Calu3 (cell line): ENCODE measurements around the gene CMTM1. TPM values are rescaled to one million over a fixed set of nuclear protein-coding genes. Genes with fewer than 3 reads are reported as not detected.

Source experiments
- BruUV-seq: library from RNA; stranded (reverse); fragments of 400-500 nt; replicated peaks from 2 replicates; lab custom pipeline; 2021; lab: Mats Ljungman, UMichigan
- CTCF ChIA-PET: fragments of 300-600 bp; sonication (Branson Sonifier 250); formaldehyde crosslinking; loops from one replicate; lab custom pipeline; 2022; ENCODE audit warnings: antibody characterized with exemption; lab: Charles Lee
- DNase-seq: peaks from one replicate; pipeline ENCODE4 v3.0.0; 2022
- H3K27ac Mint-ChIP-seq: one replicate; pipeline ENCODE4 v1.8.0; 2022; ENCODE audit warnings: mixed read lengths; ENCODE audit not compliant: unreplicated experiment
- H3K27me3 Mint-ChIP-seq: one replicate; pipeline ENCODE4 v1.8.0; 2022; ENCODE audit warnings: mixed read lengths; ENCODE audit not compliant: unreplicated experiment
- H3K36me3 Mint-ChIP-seq: one replicate; pipeline ENCODE4 v1.8.0; 2022; ENCODE audit warnings: mild to moderate bottlenecking, moderate library complexity, mixed read lengths; ENCODE audit not compliant: insufficient read depth, unreplicated experiment
- H3K4me1 Mint-ChIP-seq: one replicate; pipeline ENCODE4 v1.8.0; 2022; ENCODE audit warnings: mild to moderate bottlenecking, low read depth, mixed read lengths; ENCODE audit not compliant: unreplicated experiment
- H3K4me3 Mint-ChIP-seq: one replicate; pipeline ENCODE4 v1.8.0; 2022; ENCODE audit warnings: mild to moderate bottlenecking, low read depth, moderate library complexity, mixed read lengths; ENCODE audit not compliant: unreplicated experiment
- H3K9me3 Mint-ChIP-seq: one replicate; pipeline ENCODE4 v1.8.0; 2022; ENCODE audit warnings: low read depth, mixed read lengths; ENCODE audit not compliant: unreplicated experiment
- intact Hi-C: fragments of 100-400 bp; cut with micrococcal nuclease; formaldehyde crosslinking; loops from one replicate; pipeline ENCODE4 v1.10.0; 2022; ENCODE audit not compliant: unreplicated experiment
- total RNA-seq: library from RNA; stranded (reverse); gene quantifications from 2 replicates; pipeline ENCODE4 v1.2.3, GENCODE V29; 2022
- TF ChIP-seq, protein P1 (sequence below): fragments of 200-600 bp; IDR thresholded peaks from one replicate; pipeline ENCODE4 v1.8.0; 2022; ENCODE audit warnings: antibody characterized with exemption; ENCODE audit not compliant: unreplicated experiment

Gene CMTM1
- total RNA-seq, 1 experiment from 2014 or later: 72.1 TPM

DNA sequence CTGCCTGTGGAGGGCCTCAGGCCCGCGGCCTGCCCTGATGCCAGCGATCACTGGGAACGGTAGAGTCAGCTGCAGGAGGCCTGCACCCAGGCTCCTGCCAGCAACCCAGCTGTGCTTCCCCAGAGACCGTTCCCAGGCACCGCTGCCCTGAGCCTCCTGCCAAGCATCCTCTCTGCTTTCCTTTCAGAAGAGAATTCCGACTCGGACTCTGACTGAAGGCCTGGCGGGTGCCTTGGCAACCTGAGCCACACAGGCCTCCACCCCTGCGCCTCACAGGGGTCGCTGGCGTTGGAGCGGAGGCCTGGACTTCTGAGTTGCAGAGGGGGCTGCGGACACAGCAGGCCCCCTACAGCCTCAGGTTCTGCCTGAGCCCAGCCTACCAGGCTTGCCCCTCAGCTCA, 46.2 kb downstream of the CMTM1 start:
- Mint-ChIP-seq H3K4me3 (no peak overlapping the region), H3K4me1 (peaks cover 10% of the 10 kb centered on the region), H3K9me3 (no peaks in the 10 kb centered on the region), H3K27ac (no peak overlapping the region), H3K36me3 (peaks cover 65% of the 10 kb centered on the region), H3K27me3 (no peaks in the 10 kb centered on the region)
- BruUV-seq: no TSS peak
- CTCF ChIA-PET: no interaction called here
- TF ChIP-seq, protein P1, sequence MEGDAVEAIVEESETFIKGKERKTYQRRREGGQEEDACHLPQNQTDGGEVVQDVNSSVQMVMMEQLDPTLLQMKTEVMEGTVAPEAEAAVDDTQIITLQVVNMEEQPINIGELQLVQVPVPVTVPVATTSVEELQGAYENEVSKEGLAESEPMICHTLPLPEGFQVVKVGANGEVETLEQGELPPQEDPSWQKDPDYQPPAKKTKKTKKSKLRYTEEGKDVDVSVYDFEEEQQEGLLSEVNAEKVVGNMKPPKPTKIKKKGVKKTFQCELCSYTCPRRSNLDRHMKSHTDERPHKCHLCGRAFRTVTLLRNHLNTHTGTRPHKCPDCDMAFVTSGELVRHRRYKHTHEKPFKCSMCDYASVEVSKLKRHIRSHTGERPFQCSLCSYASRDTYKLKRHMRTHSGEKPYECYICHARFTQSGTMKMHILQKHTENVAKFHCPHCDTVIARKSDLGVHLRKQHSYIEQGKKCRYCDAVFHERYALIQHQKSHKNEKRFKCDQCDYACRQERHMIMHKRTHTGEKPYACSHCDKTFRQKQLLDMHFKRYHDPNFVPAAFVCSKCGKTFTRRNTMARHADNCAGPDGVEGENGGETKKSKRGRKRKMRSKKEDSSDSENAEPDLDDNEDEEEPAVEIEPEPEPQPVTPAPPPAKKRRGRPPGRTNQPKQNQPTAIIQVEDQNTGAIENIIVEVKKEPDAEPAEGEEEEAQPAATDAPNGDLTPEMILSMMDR: no peak
- intact Hi-C loops: loop anchor here (10.0 kb wide), 1 partner anchor 82 kb away; the partner anchor contains the start of gene CMTM4
- DNase-seq: no peak

DNA sequence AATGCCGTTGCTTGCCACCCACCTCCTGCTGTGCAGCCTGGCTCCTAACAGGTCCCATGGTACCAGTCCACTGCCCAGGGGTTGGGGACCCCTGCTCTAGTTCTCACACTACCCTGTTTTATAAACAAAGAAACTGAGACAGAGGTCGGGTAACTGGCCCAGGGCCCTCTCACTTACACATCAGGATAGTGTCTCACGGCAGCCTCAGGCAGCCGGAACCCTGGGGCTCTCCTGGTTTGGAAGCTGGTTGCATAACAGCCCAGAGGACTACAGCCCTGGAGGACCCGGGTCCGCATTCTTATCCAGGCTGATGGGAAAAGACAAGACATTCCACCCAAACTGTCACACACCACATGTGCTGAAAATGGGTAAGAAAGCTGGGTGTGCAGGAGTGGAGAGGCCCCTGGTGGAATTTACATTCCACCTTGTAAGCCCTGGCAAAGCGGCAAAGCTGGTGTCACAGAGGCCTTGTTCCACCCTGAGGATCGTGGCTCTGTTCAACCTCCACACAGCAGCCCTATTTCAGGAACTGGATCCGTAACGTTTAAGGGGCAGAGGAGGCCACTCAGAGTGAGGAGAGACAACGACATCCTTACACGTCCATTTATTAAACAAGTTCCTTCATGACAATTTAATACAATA, 48.0 kb downstream of the CMTM1 start:
- Mint-ChIP-seq H3K4me1 (no peaks in the 10 kb centered on the region), H3K9me3 (no peaks in the 10 kb centered on the region), H3K27ac (no peak overlapping the region), H3K4me3 (no peak overlapping the region), H3K27me3 (no peaks in the 10 kb centered on the region), H3K36me3 (peaks cover 52% of the 10 kb centered on the region)
- no TSS peak for BruUV-seq
- CTCF ChIA-PET: no interaction called here
- intact Hi-C loops: loop anchor here (10.0 kb wide), 1 partner anchor 81 kb away; the partner anchor contains the start of gene CMTM4
- DNase-seq: no peak
- TF ChIP-seq, protein P1: no peak

DNA sequence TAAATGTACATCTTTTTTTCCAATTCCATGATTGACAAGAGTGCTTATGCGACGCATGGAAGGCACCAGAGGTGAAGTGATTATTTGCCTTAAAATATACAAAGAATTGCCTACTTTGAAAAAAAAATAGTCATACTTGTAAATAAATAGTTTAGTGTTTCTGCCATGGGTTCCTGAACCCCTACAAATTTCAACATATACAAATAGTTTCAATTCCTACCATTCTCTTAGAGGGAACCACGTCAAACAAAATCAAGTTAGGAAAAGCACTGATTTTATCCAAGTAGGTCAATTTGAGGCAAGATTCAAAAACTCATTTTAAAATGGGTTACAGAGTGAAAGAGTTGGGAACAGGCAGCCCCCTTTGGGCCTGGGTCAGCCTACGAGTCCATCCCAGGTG, 49.9 kb downstream of the CMTM1 start:
- DNase-seq: no peak
- Mint-ChIP-seq H3K36me3 (peaks cover 40% of the 10 kb centered on the region), H3K27ac (no peak overlapping the region), H3K9me3 (no peaks in the 10 kb centered on the region), H3K4me3 (no peak overlapping the region), H3K27me3 (no peaks in the 10 kb centered on the region), H3K4me1 (no peaks in the 10 kb centered on the region)
- TF ChIP-seq, protein P1: no peak
- BruUV-seq: no TSS peak
- intact Hi-C loops: loop anchor here (10.0 kb wide), 1 partner anchor 79 kb away; the partner anchor contains the start of gene CMTM4
- CTCF ChIA-PET: no interaction called here

DNA sequence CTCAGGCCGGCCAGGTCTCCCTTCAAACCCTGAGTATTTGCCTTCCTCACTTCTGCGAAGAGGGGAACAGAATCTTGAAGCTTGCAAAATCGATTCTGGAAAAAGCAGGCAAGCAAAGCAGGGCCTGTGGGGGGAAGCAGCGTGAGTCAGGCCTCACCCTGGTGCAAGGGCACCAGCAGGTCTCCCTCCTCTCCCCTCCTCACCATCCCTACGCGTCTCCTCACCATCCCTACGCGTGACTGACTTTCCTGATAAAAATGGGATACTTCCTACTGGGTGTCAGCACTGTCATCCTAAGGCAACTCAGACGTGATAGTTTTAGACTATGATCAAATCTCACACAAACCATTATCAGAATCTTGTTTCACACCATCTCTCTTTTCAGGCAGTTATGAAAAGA, 50.4 kb downstream of the CMTM1 start:
- H3K27me3 Mint-ChIP-seq: no peaks in the 10 kb centered on the region
- intact Hi-C loops: loop anchor here (10.0 kb wide), 1 partner anchor 78 kb away; the partner anchor contains the start of gene CMTM4
- CTCF ChIA-PET: no interaction called here
- H3K9me3 Mint-ChIP-seq: no peaks in the 10 kb centered on the region
- H3K36me3 Mint-ChIP-seq: peaks cover 36% of the 10 kb centered on the region
- no peaks in the 10 kb centered on the region for H3K4me1 Mint-ChIP-seq
- no TSS peak for BruUV-seq
- no peak overlapping the region for H3K4me3 Mint-ChIP-seq
- no peak for DNase-seq
- TF ChIP-seq, protein P1: no peak
- no peak overlapping the region for H3K27ac Mint-ChIP-seq
